Body of pancreas (tissue), 4 donors: ENCODE results near the gene ANKRD11.

Experiments
- POLR2A ChIP-seq, 3 donors: fragments of 450-650 bp; IDR thresholded peaks; one replicate each; pipeline ENCODE4 v1.6.1; 2016; ENCODE audit warnings: antibody characterized with exemption in 3 of 3, mild to moderate bottlenecking in 2 of 3
- TF ChIP-seq, protein P1 (sequence below), 7 experiments: fragments of 450-650 bp in 4 of 7; fragments of 200-600 bp in 3 of 7; sonication (generic) in 3 of 7; IDR thresholded peaks; one replicate each; pipeline ENCODE4 v1.5.1; 2016 to 2019; ENCODE audit warnings: antibody characterized with exemption in 7 of 7

DNA sequence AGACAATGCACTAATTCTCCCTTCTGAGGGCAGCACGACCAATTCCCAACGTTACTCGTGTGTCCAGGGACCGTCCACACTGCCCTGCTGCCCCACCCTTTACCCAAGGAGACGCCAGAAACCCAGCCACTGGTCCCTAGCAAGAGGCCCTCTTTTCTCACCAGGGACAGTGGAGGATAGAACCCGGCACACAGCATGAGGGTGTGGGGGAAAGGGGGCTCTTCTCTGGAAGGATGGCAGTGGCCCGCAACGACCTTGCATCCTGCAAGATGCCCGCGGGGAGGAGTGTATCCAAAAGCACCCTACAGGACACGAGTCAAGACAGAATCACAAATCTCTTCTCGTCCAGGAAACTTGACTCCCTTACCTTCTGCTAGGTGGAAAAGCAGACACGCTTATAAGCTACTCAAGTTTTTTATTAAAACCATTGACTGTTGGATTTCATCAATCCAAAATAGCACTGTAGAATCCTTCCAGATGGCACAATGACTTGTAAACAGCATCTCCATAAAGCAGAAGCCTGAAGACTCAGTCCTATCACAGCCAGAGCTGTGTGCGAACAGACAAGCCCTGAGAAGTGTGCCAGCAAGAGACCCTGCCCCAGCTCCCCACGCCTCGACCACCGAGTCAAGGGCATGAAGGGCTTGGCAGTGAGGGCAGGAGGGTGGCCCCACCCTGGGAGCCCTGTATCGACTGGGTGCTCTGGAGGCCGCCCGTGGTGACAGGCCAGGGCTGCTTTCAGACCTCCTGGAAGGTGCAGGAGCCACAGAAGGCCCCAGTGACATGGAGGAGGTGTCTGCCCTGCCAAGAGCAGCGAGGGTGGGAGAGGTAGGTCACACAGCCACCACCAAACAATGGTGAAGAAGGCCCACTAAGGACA lies 103.8 kb downstream of the ANKRD11 start:
- TF ChIP-seq POLR2A (IDR thresholded peaks at IDR 0.05): no peak
- TF ChIP-seq, protein P1, sequence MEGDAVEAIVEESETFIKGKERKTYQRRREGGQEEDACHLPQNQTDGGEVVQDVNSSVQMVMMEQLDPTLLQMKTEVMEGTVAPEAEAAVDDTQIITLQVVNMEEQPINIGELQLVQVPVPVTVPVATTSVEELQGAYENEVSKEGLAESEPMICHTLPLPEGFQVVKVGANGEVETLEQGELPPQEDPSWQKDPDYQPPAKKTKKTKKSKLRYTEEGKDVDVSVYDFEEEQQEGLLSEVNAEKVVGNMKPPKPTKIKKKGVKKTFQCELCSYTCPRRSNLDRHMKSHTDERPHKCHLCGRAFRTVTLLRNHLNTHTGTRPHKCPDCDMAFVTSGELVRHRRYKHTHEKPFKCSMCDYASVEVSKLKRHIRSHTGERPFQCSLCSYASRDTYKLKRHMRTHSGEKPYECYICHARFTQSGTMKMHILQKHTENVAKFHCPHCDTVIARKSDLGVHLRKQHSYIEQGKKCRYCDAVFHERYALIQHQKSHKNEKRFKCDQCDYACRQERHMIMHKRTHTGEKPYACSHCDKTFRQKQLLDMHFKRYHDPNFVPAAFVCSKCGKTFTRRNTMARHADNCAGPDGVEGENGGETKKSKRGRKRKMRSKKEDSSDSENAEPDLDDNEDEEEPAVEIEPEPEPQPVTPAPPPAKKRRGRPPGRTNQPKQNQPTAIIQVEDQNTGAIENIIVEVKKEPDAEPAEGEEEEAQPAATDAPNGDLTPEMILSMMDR (IDR thresholded peaks at IDR 0.05): no peak
